ENCODE results near the gene ZNF710. TPM values are rescaled to one million over a fixed set of nuclear protein-coding genes. Genes with fewer than 3 reads are reported as not detected.

The ZNF710 gene
- total RNA-seq, 1 experiment from 2014 or later: 27.3 TPM

DNA sequence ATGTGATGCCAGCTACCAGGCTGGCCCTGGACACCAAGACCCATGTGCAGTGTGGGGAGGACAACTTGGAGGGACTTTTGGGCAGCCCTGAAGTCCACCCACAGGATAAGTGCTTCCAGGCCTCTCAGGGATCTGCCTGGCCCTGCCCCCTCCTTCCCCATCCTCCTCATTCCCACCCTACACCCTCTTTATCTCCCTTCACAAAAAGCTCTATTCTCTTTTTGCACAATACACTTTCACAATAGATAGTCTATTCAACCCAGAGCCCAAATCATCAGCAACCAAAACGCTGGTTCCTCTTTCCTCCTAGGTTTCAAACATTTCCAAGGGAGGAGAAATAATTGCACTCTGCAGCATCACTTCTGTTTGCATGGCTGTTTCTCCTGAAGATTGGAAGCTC is 7.8 kb upstream of the ZNF710 start:
- CTCF ChIA-PET: no interaction called here
- no peak for DNase-seq (ENCODE audit: low spot score)

DNA sequence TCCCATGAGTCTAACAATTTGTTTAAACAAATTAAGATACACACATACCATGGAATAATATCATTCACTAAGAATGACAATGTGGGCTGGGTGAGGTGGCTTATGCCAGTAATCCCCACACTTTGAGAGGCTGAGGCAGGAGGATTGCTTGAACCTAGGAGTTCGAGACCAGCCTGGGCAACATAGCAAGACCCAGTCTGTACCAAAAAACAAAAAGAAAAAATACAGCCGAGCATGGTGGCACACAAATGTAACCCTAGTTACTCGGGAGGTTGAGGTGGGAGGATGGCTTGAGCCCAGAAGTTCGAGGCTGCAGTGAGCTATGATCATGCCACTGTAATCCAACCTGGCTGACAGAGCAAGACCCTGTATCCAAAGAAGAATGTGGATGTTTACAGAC is 4.0 kb upstream of the ZNF710 start:
- POLR2A ChIA-PET (ENCODE audit: low non-redundant PET): no interaction called here
- TF ChIP-seq, protein P1, sequence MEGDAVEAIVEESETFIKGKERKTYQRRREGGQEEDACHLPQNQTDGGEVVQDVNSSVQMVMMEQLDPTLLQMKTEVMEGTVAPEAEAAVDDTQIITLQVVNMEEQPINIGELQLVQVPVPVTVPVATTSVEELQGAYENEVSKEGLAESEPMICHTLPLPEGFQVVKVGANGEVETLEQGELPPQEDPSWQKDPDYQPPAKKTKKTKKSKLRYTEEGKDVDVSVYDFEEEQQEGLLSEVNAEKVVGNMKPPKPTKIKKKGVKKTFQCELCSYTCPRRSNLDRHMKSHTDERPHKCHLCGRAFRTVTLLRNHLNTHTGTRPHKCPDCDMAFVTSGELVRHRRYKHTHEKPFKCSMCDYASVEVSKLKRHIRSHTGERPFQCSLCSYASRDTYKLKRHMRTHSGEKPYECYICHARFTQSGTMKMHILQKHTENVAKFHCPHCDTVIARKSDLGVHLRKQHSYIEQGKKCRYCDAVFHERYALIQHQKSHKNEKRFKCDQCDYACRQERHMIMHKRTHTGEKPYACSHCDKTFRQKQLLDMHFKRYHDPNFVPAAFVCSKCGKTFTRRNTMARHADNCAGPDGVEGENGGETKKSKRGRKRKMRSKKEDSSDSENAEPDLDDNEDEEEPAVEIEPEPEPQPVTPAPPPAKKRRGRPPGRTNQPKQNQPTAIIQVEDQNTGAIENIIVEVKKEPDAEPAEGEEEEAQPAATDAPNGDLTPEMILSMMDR (conservative IDR thresholded peaks at IDR 0.05; ENCODE audit: low read depth, low read length): no peak
- no peak for TF ChIP-seq EZH2 (IDR thresholded peaks at IDR 0.05; ENCODE audit: borderline replicate concordance, low read depth, low read length, poor library complexity, severe bottlenecking)
- H3K36me3 ChIP-seq (ENCODE audit: insufficient read depth, low read length, poor library complexity, severe bottlenecking): no peaks in the 10 kb centered on the region
- peaks cover 12% of the 10 kb centered on the region for H3K4me1 ChIP-seq (ENCODE audit: insufficient read depth, low read length, poor library complexity, severe bottlenecking)
- intact Hi-C loops (cut with micrococcal nuclease; ENCODE audit: unreplicated experiment): no loop called here
- DNase-seq (ENCODE audit: low spot score): no peak
- no peak overlapping the region for H3K27ac ChIP-seq (ENCODE audit: low read depth, low read length, poor library complexity, severe bottlenecking)
- CTCF ChIA-PET: no interaction called here
- H3K9me3 ChIP-seq (ENCODE audit: low read depth, low read length, poor library complexity, severe bottlenecking): no peaks in the 10 kb centered on the region
- BruUV-seq (replicated peaks): no TSS peak
- no peaks in the 10 kb centered on the region for H3K27me3 ChIP-seq (replicated peaks; ENCODE audit: insufficient read depth, low read depth, low read length, poor library complexity)
- H3K4me3 ChIP-seq (ENCODE audit: low read depth, low read length, poor library complexity, severe bottlenecking): no peak overlapping the region

More for the DNA sequence above, 7.8 kb upstream of the ZNF710 start:
- POLR2A ChIA-PET (ENCODE audit: low non-redundant PET): no interaction called here
- Histone ChIP-seq H3K27me3 (replicated peaks; ENCODE audit: insufficient read depth, low read depth, low read length, poor library complexity) (no peaks in the 10 kb centered on the region), H3K9me3 (ENCODE audit: low read depth, low read length, poor library complexity, severe bottlenecking) (no peaks in the 10 kb centered on the region), H3K36me3 (ENCODE audit: insufficient read depth, low read length, poor library complexity, severe bottlenecking) (no peaks in the 10 kb centered on the region), H3K4me3 (ENCODE audit: low read depth, low read length, poor library complexity, severe bottlenecking) (no peak overlapping the region), H3K27ac (ENCODE audit: low read depth, low read length, poor library complexity, severe bottlenecking) (no peak overlapping the region), H3K4me1 (ENCODE audit: insufficient read depth, low read length, poor library complexity, severe bottlenecking) (no peaks in the 10 kb centered on the region)
- TF ChIP-seq, protein P1 (conservative IDR thresholded peaks at IDR 0.05; ENCODE audit: low read depth, low read length): no peak
- no peak for TF ChIP-seq EZH2 (IDR thresholded peaks at IDR 0.05; ENCODE audit: borderline replicate concordance, low read depth, low read length, poor library complexity, severe bottlenecking)
- no TSS peak for BruUV-seq (replicated peaks)
- intact Hi-C loops (cut with micrococcal nuclease; ENCODE audit: unreplicated experiment): no loop called here

DNA sequence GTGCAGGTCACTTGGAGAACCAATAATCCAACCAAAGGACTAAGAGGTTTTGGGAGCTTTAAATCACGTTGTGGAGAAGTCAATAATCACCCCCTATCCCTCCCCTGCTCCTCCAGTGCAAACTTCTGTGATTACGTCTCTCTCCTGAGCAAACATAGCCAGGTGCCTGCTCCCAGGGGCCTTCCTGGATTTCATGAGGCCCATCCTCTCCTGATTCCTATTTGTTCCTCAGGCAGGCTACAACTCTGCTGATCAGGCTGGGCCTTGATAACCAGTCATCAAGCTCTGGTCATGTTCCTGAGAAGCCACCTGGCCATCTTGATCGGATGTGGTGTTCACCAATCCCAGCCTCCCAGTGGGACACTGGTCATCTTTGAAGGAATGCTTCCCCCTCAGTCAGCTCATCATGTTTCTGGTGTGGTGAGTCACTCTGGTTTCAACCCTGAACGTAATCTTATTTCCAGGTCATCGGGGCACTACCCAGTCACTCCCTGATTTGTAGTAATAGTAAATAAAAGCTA is 2.9 kb upstream of the ZNF710 start:
- intact Hi-C loops (cut with micrococcal nuclease; ENCODE audit: unreplicated experiment): no loop called here
- no TSS peak for BruUV-seq (replicated peaks)
- H3K27ac ChIP-seq (ENCODE audit: low read depth, low read length, poor library complexity, severe bottlenecking): no peak overlapping the region
- no peak for DNase-seq (ENCODE audit: low spot score)
- H3K4me1 ChIP-seq (ENCODE audit: insufficient read depth, low read length, poor library complexity, severe bottlenecking): peaks cover 12% of the 10 kb centered on the region
- no peaks in the 10 kb centered on the region for H3K27me3 ChIP-seq (replicated peaks; ENCODE audit: insufficient read depth, low read depth, low read length, poor library complexity)
- CTCF ChIA-PET: no interaction called here
- POLR2A ChIA-PET (ENCODE audit: low non-redundant PET): no interaction called here
- TF ChIP-seq, protein P1 (conservative IDR thresholded peaks at IDR 0.05; ENCODE audit: low read depth, low read length): no peak
- TF ChIP-seq EZH2 (IDR thresholded peaks at IDR 0.05; ENCODE audit: borderline replicate concordance, low read depth, low read length, poor library complexity, severe bottlenecking): no peak
- no peaks in the 10 kb centered on the region for H3K9me3 ChIP-seq (ENCODE audit: low read depth, low read length, poor library complexity, severe bottlenecking)
- no peak overlapping the region for H3K4me3 ChIP-seq (ENCODE audit: low read depth, low read length, poor library complexity, severe bottlenecking)
- H3K36me3 ChIP-seq (ENCODE audit: insufficient read depth, low read length, poor library complexity, severe bottlenecking): no peaks in the 10 kb centered on the region

Data from A673 (cell line).